Astrocyte (in vitro differentiated cells and primary cell): Measurements from ENCODE around the gene ELAVL2. TPM values are rescaled to one million over a fixed set of nuclear protein-coding genes. Genes with fewer than 3 reads are reported as not detected.

Experiments
- DNase-seq: peaks from one replicate; pipeline ENCODE4 v3.0.0-alpha.2; 2010; ENCODE audit warnings: low read depth
- FAIRE-seq: peaks from 2 replicates; lab custom pipeline; 2011; peaks lifted over from hg19 to GRCh38; lab: Jason Lieb, UNC
- H2AFZ ChIP-seq: 2 replicates; pipeline ENCODE4 v1.6.0; 2012; ENCODE audit warnings: low read depth, low read length, inconsistent platforms
- H3K27ac ChIP-seq: 2 replicates; pipeline ENCODE4 v1.5.1; 2011; ENCODE audit warnings: low read depth, low read length, inconsistent platforms
- H3K27me3 ChIP-seq: 2 replicates; pipeline ENCODE4 v1.6.0; 2011; ENCODE audit warnings: low read length, inconsistent platforms; ENCODE audit not compliant: insufficient read depth
- H3K36me3 ChIP-seq: 2 replicates; pipeline ENCODE4 v1.5.1; 2011; ENCODE audit warnings: low read length, inconsistent platforms; ENCODE audit not compliant: insufficient read depth
- H3K4me1 ChIP-seq: 2 replicates; pipeline ENCODE4 v1.5.1; 2011; ENCODE audit warnings: low read length, inconsistent platforms; ENCODE audit not compliant: insufficient read depth
- H3K4me2 ChIP-seq: 2 replicates; pipeline ENCODE4 v1.6.0; 2012; ENCODE audit warnings: low read length, inconsistent platforms
- H3K4me3 ChIP-seq: 2 replicates; pipeline ENCODE4 v1.5.1; 2011; ENCODE audit warnings: low read depth, mild to moderate bottlenecking, low read length, inconsistent platforms; ENCODE audit not compliant: insufficient read depth
- H3K79me2 ChIP-seq: 2 replicates; pipeline ENCODE4 v1.6.0; 2012; ENCODE audit warnings: mild to moderate bottlenecking, low read length, inconsistent platforms; ENCODE audit not compliant: insufficient read depth
- H3K9ac ChIP-seq: 2 replicates; pipeline ENCODE4 v1.6.0; 2012; ENCODE audit warnings: mild to moderate bottlenecking, low read length, inconsistent platforms
- H3K9me3 ChIP-seq: 2 replicates; pipeline ENCODE4 v1.5.1; 2012; ENCODE audit warnings: low read depth, mild to moderate bottlenecking, low read length, inconsistent platforms; ENCODE audit not compliant: insufficient read depth
- H4K20me1 ChIP-seq: 2 replicates; pipeline ENCODE4 v1.6.0; 2012; ENCODE audit warnings: low read length, inconsistent platforms; ENCODE audit not compliant: insufficient read depth
- H3K27ac Mint-ChIP-seq: one replicate; pipeline ENCODE4 v1.8.0; 2021; ENCODE audit warnings: mild to moderate bottlenecking, mixed read lengths; ENCODE audit not compliant: unreplicated experiment
- H3K27me3 Mint-ChIP-seq: one replicate; pipeline ENCODE4 v1.8.0; 2021; ENCODE audit warnings: low read depth, mixed read lengths; ENCODE audit not compliant: unreplicated experiment
- H3K36me3 Mint-ChIP-seq: one replicate; pipeline ENCODE4 v1.8.0; 2021; ENCODE audit warnings: low read depth, mixed read lengths; ENCODE audit not compliant: unreplicated experiment
- H3K4me1 Mint-ChIP-seq: one replicate; pipeline ENCODE4 v1.8.0; 2021; ENCODE audit warnings: low read depth, mixed read lengths; ENCODE audit not compliant: unreplicated experiment
- H3K4me3 Mint-ChIP-seq: one replicate; pipeline ENCODE4 v1.8.0; 2021; ENCODE audit warnings: mild to moderate bottlenecking, moderate library complexity, mixed read lengths; ENCODE audit not compliant: unreplicated experiment
- H3K9me3 Mint-ChIP-seq: one replicate; pipeline ENCODE4 v1.8.0; 2021; ENCODE audit warnings: mild to moderate bottlenecking, mixed read lengths; ENCODE audit not compliant: unreplicated experiment
- EZH2 ChIP-seq: IDR thresholded peaks from 2 replicates; pipeline ENCODE4 v1.6.1; 2012; ENCODE audit warnings: mild to moderate bottlenecking, low read length, inconsistent platforms; ENCODE audit not compliant: insufficient read depth
- total RNA-seq: library from RNA; stranded (reverse); gene quantifications from 2 replicates; pipeline ENCODE4 v1.2.1, GENCODE V29; 2021
- TF ChIP-seq, protein P1 (sequence below): IDR thresholded peaks from 2 replicates; pipeline ENCODE4 v1.5.1; 2011; ENCODE audit warnings: low read depth, mild to moderate bottlenecking, inconsistent platforms, low read length, moderate library complexity; ENCODE audit not compliant: insufficient read depth

Gene ELAVL2
- total RNA-seq, 1 donor from 2014 or later = 22.2 TPM

DNA sequence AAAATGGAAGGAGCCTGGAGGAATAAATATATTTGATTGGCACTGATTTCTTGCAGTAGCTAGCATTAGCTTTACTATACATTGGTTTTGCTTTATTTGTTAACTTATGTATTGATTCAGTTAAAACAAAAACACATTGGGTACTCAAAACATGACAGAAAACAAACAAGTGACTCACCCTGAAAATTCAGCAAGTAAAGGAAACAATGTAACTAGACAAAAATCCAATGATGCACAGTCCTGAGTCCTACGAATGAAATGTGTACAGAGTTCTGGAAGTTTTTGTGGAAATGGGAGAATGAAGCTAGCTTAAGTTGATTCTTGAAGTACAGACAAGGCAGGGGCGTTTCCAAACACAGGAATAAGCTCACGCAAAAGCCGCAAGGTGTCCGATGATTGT lies 175.0 kb downstream of the ELAVL2 start:
- no peak for FAIRE-seq
- H3K4me2 ChIP-seq = no peak overlapping the region

DNA sequence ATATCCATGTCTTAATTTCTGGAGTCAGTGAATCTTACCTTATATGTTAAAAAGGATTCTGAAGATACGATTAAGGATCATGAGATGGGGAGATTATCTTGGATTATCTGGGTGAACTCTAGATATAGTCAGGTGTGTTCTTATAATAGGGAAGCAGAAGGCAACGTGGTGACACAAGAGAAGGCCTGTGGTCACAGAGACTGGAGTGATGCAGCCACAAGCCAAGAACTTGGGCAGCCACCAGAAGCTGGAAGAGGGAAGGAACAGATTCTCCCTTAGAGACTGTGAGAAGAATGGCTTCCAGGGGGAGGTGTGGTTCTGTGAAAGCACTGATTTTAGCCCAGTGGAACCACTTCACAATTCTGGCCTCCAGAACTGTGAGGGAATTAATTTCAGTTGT lies 177.4 kb downstream of the ELAVL2 start:
- no peak overlapping the region for H2AFZ ChIP-seq
- H3K4me1 Mint-ChIP-seq = peaks cover 3% of the 10 kb centered on the region

More for the DNA sequence above, 175.0 kb downstream of the ELAVL2 start:
- Mint-ChIP-seq H3K4me1 (peaks cover 3% of the 10 kb centered on the region), H3K27me3 (no peaks in the 10 kb centered on the region), H3K4me3 (peak overlapping the region; percentile 17), H3K27ac (no peak overlapping the region), H3K9me3 (no peaks in the 10 kb centered on the region), H3K36me3 (peaks cover 26% of the 10 kb centered on the region)
- Histone ChIP-seq H3K79me2 (no peaks in the 10 kb centered on the region), H3K9me3 (no peaks in the 10 kb centered on the region), H3K27ac (no peak overlapping the region), H3K4me3 (no peak overlapping the region), H3K27me3 (no peaks in the 10 kb centered on the region), H2AFZ (no peak overlapping the region), H3K9ac (no peak overlapping the region), H3K36me3 (no peaks in the 10 kb centered on the region), H4K20me1 (no peaks in the 10 kb centered on the region), H3K4me1 (no peaks in the 10 kb centered on the region)
- no peak for DNase-seq
- TF ChIP-seq EZH2 = no peak
- TF ChIP-seq, protein P1, sequence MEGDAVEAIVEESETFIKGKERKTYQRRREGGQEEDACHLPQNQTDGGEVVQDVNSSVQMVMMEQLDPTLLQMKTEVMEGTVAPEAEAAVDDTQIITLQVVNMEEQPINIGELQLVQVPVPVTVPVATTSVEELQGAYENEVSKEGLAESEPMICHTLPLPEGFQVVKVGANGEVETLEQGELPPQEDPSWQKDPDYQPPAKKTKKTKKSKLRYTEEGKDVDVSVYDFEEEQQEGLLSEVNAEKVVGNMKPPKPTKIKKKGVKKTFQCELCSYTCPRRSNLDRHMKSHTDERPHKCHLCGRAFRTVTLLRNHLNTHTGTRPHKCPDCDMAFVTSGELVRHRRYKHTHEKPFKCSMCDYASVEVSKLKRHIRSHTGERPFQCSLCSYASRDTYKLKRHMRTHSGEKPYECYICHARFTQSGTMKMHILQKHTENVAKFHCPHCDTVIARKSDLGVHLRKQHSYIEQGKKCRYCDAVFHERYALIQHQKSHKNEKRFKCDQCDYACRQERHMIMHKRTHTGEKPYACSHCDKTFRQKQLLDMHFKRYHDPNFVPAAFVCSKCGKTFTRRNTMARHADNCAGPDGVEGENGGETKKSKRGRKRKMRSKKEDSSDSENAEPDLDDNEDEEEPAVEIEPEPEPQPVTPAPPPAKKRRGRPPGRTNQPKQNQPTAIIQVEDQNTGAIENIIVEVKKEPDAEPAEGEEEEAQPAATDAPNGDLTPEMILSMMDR = no peak

GRCh38 chr9:23644896-23645295 lies 181.1 kb downstream of the ELAVL2 start:
- H2AFZ ChIP-seq = no peak overlapping the region
- no peaks in the 10 kb centered on the region for H3K27me3 ChIP-seq
- no peaks in the 10 kb centered on the region for H3K79me2 ChIP-seq
- H3K36me3 Mint-ChIP-seq = peaks cover 19% of the 10 kb centered on the region
- no peak overlapping the region for H3K9ac ChIP-seq
- H3K27me3 Mint-ChIP-seq = no peaks in the 10 kb centered on the region
- peaks cover 8% of the 10 kb centered on the region for H3K4me1 Mint-ChIP-seq
- no peaks in the 10 kb centered on the region for H3K9me3 Mint-ChIP-seq
- no peak overlapping the region for H3K4me3 Mint-ChIP-seq
- no peak overlapping the region for H3K27ac ChIP-seq
- no peaks in the 10 kb centered on the region for H3K36me3 ChIP-seq
- no peak overlapping the region for H3K27ac Mint-ChIP-seq
- H4K20me1 ChIP-seq = no peaks in the 10 kb centered on the region
- no peak overlapping the region for H3K4me2 ChIP-seq
- H3K4me1 ChIP-seq = no peaks in the 10 kb centered on the region
- H3K9me3 ChIP-seq = no peaks in the 10 kb centered on the region
- DNase-seq = no peak
- FAIRE-seq = no peak
- no peak for TF ChIP-seq EZH2
- TF ChIP-seq, protein P1 = no peak
- H3K4me3 ChIP-seq = no peak overlapping the region

More for the DNA sequence above, 177.4 kb downstream of the ELAVL2 start:
- H3K4me1 ChIP-seq = no peaks in the 10 kb centered on the region
- H3K4me3 ChIP-seq = no peak overlapping the region
- H3K27me3 ChIP-seq = no peaks in the 10 kb centered on the region
- H3K36me3 ChIP-seq = no peaks in the 10 kb centered on the region
- DNase-seq = no peak
- no peak overlapping the region for H3K27ac ChIP-seq
- no peak overlapping the region for H3K27ac Mint-ChIP-seq
- no peak overlapping the region for H3K4me3 Mint-ChIP-seq
- no peaks in the 10 kb centered on the region for H3K9me3 ChIP-seq
- FAIRE-seq = no peak
- H3K27me3 Mint-ChIP-seq = no peaks in the 10 kb centered on the region
- H3K36me3 Mint-ChIP-seq = peaks cover 21% of the 10 kb centered on the region
- no peaks in the 10 kb centered on the region for H3K9me3 Mint-ChIP-seq
- H3K4me2 ChIP-seq = no peak overlapping the region
- no peak for TF ChIP-seq EZH2
- TF ChIP-seq, protein P1 = no peak
- H3K79me2 ChIP-seq = no peaks in the 10 kb centered on the region
- H4K20me1 ChIP-seq = no peaks in the 10 kb centered on the region
- H3K9ac ChIP-seq = no peak overlapping the region
